Measurements from ENCODE around the gene MS4A18. TPM values are rescaled to one million over a fixed set of nuclear protein-coding genes. Genes with fewer than 3 reads are reported as not detected.

Gene MS4A18
- total and polyA plus RNA-seq, 10 of the 15 experiments (the other 5 are each of a cell fraction or from before 2014, with no cell fraction given), result not detected

DNA sequence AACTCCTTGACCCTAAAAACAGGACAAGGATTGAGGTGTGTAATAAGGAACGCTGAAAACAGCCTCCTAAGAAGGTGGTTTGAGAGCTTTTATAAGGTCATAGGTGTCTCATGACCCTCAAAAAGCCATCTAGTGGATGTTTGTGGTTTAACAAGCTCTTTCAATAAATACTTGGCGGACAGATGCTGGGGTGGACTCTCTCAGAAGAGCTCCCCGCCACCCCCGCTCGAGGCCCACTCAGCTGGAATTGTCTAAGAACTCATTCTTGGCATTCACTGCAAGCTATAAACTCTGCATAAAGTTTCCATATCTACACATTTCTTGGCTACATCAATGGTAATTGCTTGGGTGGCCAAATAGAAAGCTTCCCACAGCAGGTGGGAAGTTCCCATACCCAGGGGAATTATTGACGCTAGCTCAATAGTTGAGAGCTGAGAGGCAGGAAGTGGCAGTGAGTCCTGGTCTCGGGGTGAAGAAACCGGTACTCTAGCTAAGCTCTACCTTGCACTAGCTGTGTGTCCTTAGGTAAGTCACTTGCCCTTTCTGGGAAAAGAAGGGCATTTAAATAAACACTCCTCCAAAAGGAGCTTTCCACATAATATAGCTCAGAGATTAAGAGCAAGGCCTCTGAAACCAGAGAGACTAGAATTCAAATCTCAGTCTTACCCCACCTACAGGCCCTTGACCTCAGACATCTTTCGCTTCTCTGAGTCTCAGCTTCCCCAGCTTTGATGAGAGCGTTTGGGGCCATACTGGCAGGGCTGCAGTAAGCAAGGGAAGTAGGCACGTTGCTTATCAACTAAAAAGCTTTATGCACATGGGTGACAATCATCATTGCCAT, 38.6 kb downstream of the MS4A18 start (continued):
- peak; percentile 100 for TF ChIP-seq MEF2B (IDR thresholded peaks at IDR 0.05; ENCODE audit: partially characterized antibody, poor library complexity, severe bottlenecking)
- TF ChIP-seq SUZ12 (IDR thresholded peaks at IDR 0.05; ENCODE audit: unreplicated experiment), result no peak
- no peak for TF ChIP-seq MYC (IDR thresholded peaks at IDR 0.05; ENCODE audit: insufficient read depth, insufficient read length, insufficient replicate concordance, low read length, severe bottlenecking)
- no peak for TF ChIP-seq RBBP5 (conservative IDR thresholded peaks at IDR 0.05)
- TF ChIP-seq, protein P1, sequence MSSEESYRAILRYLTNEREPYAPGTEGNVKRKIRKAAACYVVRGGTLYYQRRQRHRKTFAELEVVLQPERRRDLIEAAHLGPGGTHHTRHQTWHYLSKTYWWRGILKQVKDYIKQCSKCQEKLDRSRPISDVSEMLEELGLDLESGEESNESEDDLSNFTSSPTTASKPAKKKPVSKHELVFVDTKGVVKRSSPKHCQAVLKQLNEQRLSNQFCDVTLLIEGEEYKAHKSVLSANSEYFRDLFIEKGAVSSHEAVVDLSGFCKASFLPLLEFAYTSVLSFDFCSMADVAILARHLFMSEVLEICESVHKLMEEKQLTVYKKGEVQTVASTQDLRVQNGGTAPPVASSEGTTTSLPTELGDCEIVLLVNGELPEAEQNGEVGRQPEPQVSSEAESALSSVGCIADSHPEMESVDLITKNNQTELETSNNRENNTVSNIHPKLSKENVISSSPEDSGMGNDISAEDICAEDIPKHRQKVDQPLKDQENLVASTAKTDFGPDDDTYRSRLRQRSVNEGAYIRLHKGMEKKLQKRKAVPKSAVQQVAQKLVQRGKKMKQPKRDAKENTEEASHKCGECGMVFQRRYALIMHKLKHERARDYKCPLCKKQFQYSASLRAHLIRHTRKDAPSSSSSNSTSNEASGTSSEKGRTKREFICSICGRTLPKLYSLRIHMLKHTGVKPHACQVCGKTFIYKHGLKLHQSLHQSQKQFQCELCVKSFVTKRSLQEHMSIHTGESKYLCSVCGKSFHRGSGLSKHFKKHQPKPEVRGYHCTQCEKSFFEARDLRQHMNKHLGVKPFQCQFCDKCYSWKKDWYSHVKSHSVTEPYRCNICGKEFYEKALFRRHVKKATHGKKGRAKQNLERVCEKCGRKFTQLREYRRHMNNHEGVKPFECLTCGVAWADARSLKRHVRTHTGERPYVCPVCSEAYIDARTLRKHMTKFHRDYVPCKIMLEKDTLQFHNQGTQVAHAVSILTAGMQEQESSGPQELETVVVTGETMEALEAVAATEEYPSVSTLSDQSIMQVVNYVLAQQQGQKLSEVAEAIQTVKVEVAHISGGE (CRISPR knock-in tag; IDR thresholded peaks at IDR 0.05), result no peak
- TF ChIP-seq TCF7 (IDR thresholded peaks at IDR 0.05; ENCODE audit: borderline replicate concordance), result no peak
- no peak for TF ChIP-seq WRNIP1 (IDR thresholded peaks at IDR 0.05; ENCODE audit: borderline replicate concordance, low read depth, low read length)
- no peak for TF ChIP-seq TARDBP (IDR thresholded peaks at IDR 0.05; ENCODE audit: borderline replicate concordance)
- peak; percentile 94 for TF ChIP-seq RELA (IDR thresholded peaks at IDR 0.05; ENCODE audit: borderline replicate concordance, partially characterized antibody)
- TF ChIP-seq, protein P2, sequence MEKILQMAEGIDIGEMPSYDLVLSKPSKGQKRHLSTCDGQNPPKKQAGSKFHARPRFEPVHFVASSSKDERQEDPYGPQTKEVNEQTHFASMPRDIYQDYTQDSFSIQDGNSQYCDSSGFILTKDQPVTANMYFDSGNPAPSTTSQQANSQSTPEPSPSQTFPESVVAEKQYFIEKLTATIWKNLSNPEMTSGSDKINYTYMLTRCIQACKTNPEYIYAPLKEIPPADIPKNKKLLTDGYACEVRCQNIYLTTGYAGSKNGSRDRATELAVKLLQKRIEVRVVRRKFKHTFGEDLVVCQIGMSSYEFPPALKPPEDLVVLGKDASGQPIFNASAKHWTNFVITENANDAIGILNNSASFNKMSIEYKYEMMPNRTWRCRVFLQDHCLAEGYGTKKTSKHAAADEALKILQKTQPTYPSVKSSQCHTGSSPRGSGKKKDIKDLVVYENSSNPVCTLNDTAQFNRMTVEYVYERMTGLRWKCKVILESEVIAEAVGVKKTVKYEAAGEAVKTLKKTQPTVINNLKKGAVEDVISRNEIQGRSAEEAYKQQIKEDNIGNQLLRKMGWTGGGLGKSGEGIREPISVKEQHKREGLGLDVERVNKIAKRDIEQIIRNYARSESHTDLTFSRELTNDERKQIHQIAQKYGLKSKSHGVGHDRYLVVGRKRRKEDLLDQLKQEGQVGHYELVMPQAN (conservative IDR thresholded peaks at IDR 0.05), result no peak; the same call in 1 of the 2 replicates
- TF ChIP-seq, protein P3, sequence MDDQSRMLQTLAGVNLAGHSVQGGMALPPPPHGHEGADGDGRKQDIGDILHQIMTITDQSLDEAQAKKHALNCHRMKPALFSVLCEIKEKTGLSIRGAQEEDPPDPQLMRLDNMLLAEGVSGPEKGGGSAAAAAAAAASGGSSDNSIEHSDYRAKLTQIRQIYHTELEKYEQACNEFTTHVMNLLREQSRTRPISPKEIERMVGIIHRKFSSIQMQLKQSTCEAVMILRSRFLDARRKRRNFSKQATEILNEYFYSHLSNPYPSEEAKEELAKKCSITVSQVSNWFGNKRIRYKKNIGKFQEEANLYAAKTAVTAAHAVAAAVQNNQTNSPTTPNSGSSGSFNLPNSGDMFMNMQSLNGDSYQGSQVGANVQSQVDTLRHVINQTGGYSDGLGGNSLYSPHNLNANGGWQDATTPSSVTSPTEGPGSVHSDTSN (IDR thresholded peaks at IDR 0.05; ENCODE audit: insufficient replicate concordance, low read depth, low read length), result no peak
- no peak; the same call in 1 of the 2 replicates for TF ChIP-seq HDGF (IDR thresholded peaks at IDR 0.05)
- peak; percentile 70 to 79; a peak in 3 of 4 replicates for TF ChIP-seq EP300 (IDR thresholded peaks at IDR 0.05; ENCODE audit: borderline replicate concordance in 1 of 2, control insufficient read depth in 1 of 2, low read depth in 2 of 2, low read length in 2 of 2)
- peak; percentile 65; the same call in 1 of the 2 replicates for TF ChIP-seq SPI1 (IDR thresholded peaks at IDR 0.05; ENCODE audit: borderline replicate concordance, insufficient read depth, low read depth, low read length)
- TF ChIP-seq, protein P4, sequence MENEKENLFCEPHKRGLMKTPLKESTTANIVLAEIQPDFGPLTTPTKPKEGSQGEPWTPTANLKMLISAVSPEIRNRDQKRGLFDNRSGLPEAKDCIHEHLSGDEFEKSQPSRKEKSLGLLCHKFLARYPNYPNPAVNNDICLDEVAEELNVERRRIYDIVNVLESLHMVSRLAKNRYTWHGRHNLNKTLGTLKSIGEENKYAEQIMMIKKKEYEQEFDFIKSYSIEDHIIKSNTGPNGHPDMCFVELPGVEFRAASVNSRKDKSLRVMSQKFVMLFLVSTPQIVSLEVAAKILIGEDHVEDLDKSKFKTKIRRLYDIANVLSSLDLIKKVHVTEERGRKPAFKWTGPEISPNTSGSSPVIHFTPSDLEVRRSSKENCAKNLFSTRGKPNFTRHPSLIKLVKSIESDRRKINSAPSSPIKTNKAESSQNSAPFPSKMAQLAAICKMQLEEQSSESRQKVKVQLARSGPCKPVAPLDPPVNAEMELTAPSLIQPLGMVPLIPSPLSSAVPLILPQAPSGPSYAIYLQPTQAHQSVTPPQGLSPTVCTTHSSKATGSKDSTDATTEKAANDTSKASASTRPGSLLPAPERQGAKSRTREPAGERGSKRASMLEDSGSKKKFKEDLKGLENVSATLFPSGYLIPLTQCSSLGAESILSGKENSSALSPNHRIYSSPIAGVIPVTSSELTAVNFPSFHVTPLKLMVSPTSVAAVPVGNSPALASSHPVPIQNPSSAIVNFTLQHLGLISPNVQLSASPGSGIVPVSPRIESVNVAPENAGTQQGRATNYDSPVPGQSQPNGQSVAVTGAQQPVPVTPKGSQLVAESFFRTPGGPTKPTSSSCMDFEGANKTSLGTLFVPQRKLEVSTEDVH (IDR thresholded peaks at IDR 0.05; ENCODE audit: low read depth, partially characterized antibody), result no peak
- TF ChIP-seq SMAD5 (IDR thresholded peaks at IDR 0.05; ENCODE audit: low read depth), result no peak
- TF ChIP-seq FOXK2 (IDR thresholded peaks at IDR 0.05), result no peak
- TF ChIP-seq DPF2 (IDR thresholded peaks at IDR 0.05), result no peak; the same call in 1 of the 2 replicates
- peak; percentile 96 for TF ChIP-seq ZNF217 (IDR thresholded peaks at IDR 0.05)
- no peak for TF ChIP-seq HDAC6 (IDR thresholded peaks at IDR 0.05; ENCODE audit: unreplicated experiment)
